Stimulated activated CD8-positive, alpha-beta memory T cell treated with anti-CD3 and anti-CD28 coated beads, Interleukin-4, amount 100 ng/mL, for 48 hours (primary cell): Measurements from ENCODE around the gene HPRT1.
A peak's percentile ranks its signal among the peaks of the same experiment; 100 is the strongest.
"Not testable (repeated sequence)": the region's sequence is repeated elsewhere in the genome, so short reads cannot be mapped to it uniquely, and the experiment has no call there.

ENCODE experiments used
- DNase-seq: peaks from one replicate; pipeline ENCODE4 v3.0.0-alpha.2; 2020

Gene HPRT1

GRCh38 chrX:134460005-134460861, at the start of gene HPRT1:
TSS of gene HPRT1 (plus strand) at chrX:134460165. CDS start at chrX:134460312, 147 bp downstream.
- DNase-seq, result peak; percentile 76

GRCh38 chrX:134416087-134416486, 43.9 kb upstream of the HPRT1 start:
- no peak for DNase-seq

GRCh38 chrX:134418317-134419113, 41.5 kb upstream of the HPRT1 start:
- DNase-seq, result no peak

- DNase-seq, result no peak
These were observed 40.2 kb upstream of the HPRT1 start for GRCh38 chrX:134419784-134420183.

- DNase-seq, result no peak
These were observed 36.4 kb upstream of the HPRT1 start for GRCh38 chrX:134423606-134424005.

GRCh38 chrX:134426281-134426680, 33.7 kb upstream of the HPRT1 start:
- DNase-seq, result no peak

GRCh38 chrX:134431894-134432293, 28.1 kb upstream of the HPRT1 start:
- no peak for DNase-seq

- no peak for DNase-seq
These were observed 24.1 kb upstream of the HPRT1 start for GRCh38 chrX:134435894-134436293.

- no peak for DNase-seq
These were observed 16.9 kb upstream of the HPRT1 start for GRCh38 chrX:134443020-134443419.

GRCh38 chrX:134443461-134443860, 16.5 kb upstream of the HPRT1 start:
- no peak for DNase-seq

- DNase-seq, result no peak
These were observed 15.3 kb upstream of the HPRT1 start for GRCh38 chrX:134444681-134445080.

GRCh38 chrX:134452596-134452995, 7.4 kb upstream of the HPRT1 start:
- DNase-seq, result no peak

GRCh38 chrX:134453631-134454030, 6.3 kb upstream of the HPRT1 start:
- DNase-seq, result no peak

- no peak for DNase-seq
These were observed 5.5 kb upstream of the HPRT1 start for GRCh38 chrX:134454506-134454905.

GRCh38 chrX:134457708-134458107, 2.3 kb upstream of the HPRT1 start:
- no peak for DNase-seq

GRCh38 chrX:134459683-134460004, 321 bp upstream of the HPRT1 start:
- no peak for DNase-seq

- DNase-seq, result no peak
These were observed 876 bp downstream of the HPRT1 start for GRCh38 chrX:134460862-134461220.

GRCh38 chrX:134461437-134461836, 1.5 kb downstream of the HPRT1 start:
- no peak for DNase-seq

- DNase-seq, result no peak
These were observed 3.0 kb downstream of the HPRT1 start for GRCh38 chrX:134462927-134463326.

GRCh38 chrX:134464453-134464852, 4.5 kb downstream of the HPRT1 start:
- not testable (repeated sequence) for DNase-seq

GRCh38 chrX:134469486-134469885, 9.5 kb downstream of the HPRT1 start:
- no peak for DNase-seq

- DNase-seq, result no peak
These were observed 10.0 kb downstream of the HPRT1 start for GRCh38 chrX:134470013-134470412.

GRCh38 chrX:134472041-134472440, 12.1 kb downstream of the HPRT1 start:
- DNase-seq, result no peak

GRCh38 chrX:134476284-134476683, 16.3 kb downstream of the HPRT1 start:
- DNase-seq, result no peak
